Measurements from ENCODE around the gene RNF38. TPM values are rescaled to one million over a fixed set of nuclear protein-coding genes. Genes with fewer than 3 reads are reported as not detected.

The RNF38 gene
- total RNA-seq, 1 experiment from 2014 or later: 60.2 TPM

DNA sequence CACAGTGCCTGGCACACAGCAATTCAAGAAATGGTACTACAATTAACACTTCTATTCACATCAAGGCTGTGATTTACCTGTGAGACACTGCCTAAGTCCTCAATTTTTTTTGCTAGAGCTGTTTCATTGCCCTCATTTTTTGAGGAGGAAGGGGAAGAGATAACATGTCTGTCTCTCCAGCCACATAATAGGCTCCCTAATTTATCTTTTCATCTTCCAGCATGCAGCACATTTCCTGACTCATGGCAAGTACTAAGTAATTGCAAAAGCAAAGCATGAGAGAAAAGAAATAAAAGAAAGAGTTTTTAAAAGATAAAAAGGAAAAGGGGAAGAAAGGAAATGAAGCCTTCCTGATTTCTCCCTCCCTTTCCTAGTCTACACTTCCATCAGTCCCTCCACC lies 26.9 kb upstream of the RNF38 start:
- Histone ChIP-seq H3K4ac (ENCODE audit: low read depth, low read length) (no peak overlapping the region), H3K56ac (ENCODE audit: insufficient read length, low read depth, low read length) (no peak overlapping the region), H3K79me1 (ENCODE audit: insufficient read depth, low read depth, low read length, poor library complexity, severe bottlenecking) (peaks cover 10% of the 10 kb centered on the region), H2BK15ac (ENCODE audit: low read depth, low read length) (no peak overlapping the region), H4K8ac (replicated peaks; ENCODE audit: insufficient read length, low read depth, low read length) (no peak overlapping the region), H3K14ac (ENCODE audit: insufficient read depth, low read length) (no peak overlapping the region), H3K27me3 (ENCODE audit: insufficient read depth, low read length) (no peaks in the 10 kb centered on the region), H3K18ac (ENCODE audit: insufficient read length, low read depth, low read length) (no peak overlapping the region), H2AK5ac (ENCODE audit: insufficient read length, low read length) (no peak overlapping the region), H4K91ac (ENCODE audit: insufficient read length, low read depth, low read length) (no peak overlapping the region), H3K79me2 (ENCODE audit: insufficient read depth, low read length) (peaks cover 10% of the 10 kb centered on the region; the same call in 1 of the 2 replicates), H3K23me2 (ENCODE audit: insufficient read length, low read depth, low read length, poor library complexity, severe bottlenecking) (no peaks in the 10 kb centered on the region), H4K20me1 (ENCODE audit: control insufficient read depth, insufficient read depth, insufficient read length) (no peaks in the 10 kb centered on the region), H3K4me1 (ENCODE audit: insufficient read depth, low read length) (no peaks in the 10 kb centered on the region; the same call in 1 of the 2 replicates), H2BK5ac (ENCODE audit: insufficient read length, low read length) (no peak overlapping the region), H2BK20ac (ENCODE audit: low read depth, low read length, poor library complexity, severe bottlenecking) (no peak overlapping the region), H3K4me2 (ENCODE audit: insufficient read depth, insufficient read length, low read length) (no peak overlapping the region), H3K23ac (ENCODE audit: insufficient read length, low read depth, low read length) (no peak overlapping the region), H2BK120ac (ENCODE audit: low read depth, low read length, poor library complexity, severe bottlenecking) (no peak overlapping the region), H2BK12ac (ENCODE audit: insufficient read length, low read depth, low read length) (no peak overlapping the region), H3K9ac (ENCODE audit: extremely low read depth, insufficient read length, low read length) (no peak overlapping the region), H3T11ph (ENCODE audit: low read length) (no peak overlapping the region), H3K27ac (ENCODE audit: insufficient read length, low read depth, low read length) (no peak overlapping the region), H2AFZ (ENCODE audit: low read length) (no peak overlapping the region), H3K9me3 (ENCODE audit: control insufficient read depth, low read depth, low read length) (no peaks in the 10 kb centered on the region), H4K5ac (ENCODE audit: insufficient read length, low read depth, low read length) (no peak overlapping the region)
- no peak overlapping the region; a peak in 1 of 7 replicates for H3K27ac Mint-ChIP-seq
- peaks cover 21 to 23% of the 10 kb centered on the region in 2 experiments for H3K4me1 Mint-ChIP-seq
- H3K27me3 Mint-ChIP-seq (ENCODE audit: low read depth): no peaks in the 10 kb centered on the region
- TF ChIP-seq, protein P1, sequence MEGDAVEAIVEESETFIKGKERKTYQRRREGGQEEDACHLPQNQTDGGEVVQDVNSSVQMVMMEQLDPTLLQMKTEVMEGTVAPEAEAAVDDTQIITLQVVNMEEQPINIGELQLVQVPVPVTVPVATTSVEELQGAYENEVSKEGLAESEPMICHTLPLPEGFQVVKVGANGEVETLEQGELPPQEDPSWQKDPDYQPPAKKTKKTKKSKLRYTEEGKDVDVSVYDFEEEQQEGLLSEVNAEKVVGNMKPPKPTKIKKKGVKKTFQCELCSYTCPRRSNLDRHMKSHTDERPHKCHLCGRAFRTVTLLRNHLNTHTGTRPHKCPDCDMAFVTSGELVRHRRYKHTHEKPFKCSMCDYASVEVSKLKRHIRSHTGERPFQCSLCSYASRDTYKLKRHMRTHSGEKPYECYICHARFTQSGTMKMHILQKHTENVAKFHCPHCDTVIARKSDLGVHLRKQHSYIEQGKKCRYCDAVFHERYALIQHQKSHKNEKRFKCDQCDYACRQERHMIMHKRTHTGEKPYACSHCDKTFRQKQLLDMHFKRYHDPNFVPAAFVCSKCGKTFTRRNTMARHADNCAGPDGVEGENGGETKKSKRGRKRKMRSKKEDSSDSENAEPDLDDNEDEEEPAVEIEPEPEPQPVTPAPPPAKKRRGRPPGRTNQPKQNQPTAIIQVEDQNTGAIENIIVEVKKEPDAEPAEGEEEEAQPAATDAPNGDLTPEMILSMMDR (conservative IDR thresholded peaks at IDR 0.05): no peak
- H3K4me3 Mint-ChIP-seq: no peak overlapping the region
- peaks cover 0 to 3% of the 10 kb centered on the region in 2 experiments; a peak in 2 of 5 replicates for H3K9me3 Mint-ChIP-seq
- H3K36me3 Mint-ChIP-seq (ENCODE audit: insufficient read depth in 1 of 3, low read depth in 3 of 3): peaks cover 20 to 41% (median 21%) of the 10 kb centered on the region in 3 experiments
- no peak for DNase-seq
